Left lung (tissue), 10 donors: ENCODE data around the gene SOBP. TPM values are rescaled to one million over a fixed set of nuclear protein-coding genes. Genes with fewer than 3 reads are reported as not detected.

Source experiments
- ATAC-seq: fragments of 200-7000 bp; cut with Tn5 transposase; one replicate; pipeline ENCODE4 v1.9.1; 2020; ENCODE audit warnings: moderate library complexity
- DNase-seq, 4 donors: peaks; one replicate each; pipeline ENCODE4 v3.0.0-alpha.2; 2013 to 2020
- H3K27ac ChIP-seq, 2 donors: fragments of 200-600 bp; sonication (generic) in 1 of 2; one replicate each; pipeline versions ENCODE4 v1.5.0 to v1.8.0; 2020 to 2021
- H3K27me3 ChIP-seq, 2 donors: fragments of 200-600 bp; sonication (generic) in 1 of 2; one replicate each; pipeline versions ENCODE4 v1.5.0 to v1.8.0; 2020 to 2021
- H3K36me3 ChIP-seq, 2 donors: fragments of 200-600 bp; sonication (generic) in 1 of 2; one replicate each; pipeline versions ENCODE4 v1.5.0 to v1.8.0; 2020 to 2021
- H3K4me1 ChIP-seq, 2 donors: fragments of 200-600 bp; one replicate each; pipeline ENCODE4 v1.8.0; 2021
- H3K4me3 ChIP-seq, 2 donors: fragments of 200-600 bp; sonication (generic) in 1 of 2; one replicate each; pipeline versions ENCODE4 v1.5.0 to v1.8.0; 2020 to 2021; ENCODE audit warnings: mild to moderate bottlenecking in 1 of 2
- H3K9me3 ChIP-seq, 2 donors: fragments of 200-600 bp; sonication (generic) in 1 of 2; one replicate each; pipeline versions ENCODE4 v1.5.0 to v1.8.0; 2020 to 2021
- intact Hi-C, 2 donors: fragments of 100-400 bp; cut with DNase I; formaldehyde crosslinking; loops; one replicate each; pipeline versions ENCODE4 v1.11.2 to v1.14.2; 2022
- polyA plus RNA-seq, 6 donors: library from polyadenylated mRNA; unstranded; fragments of 120-200 nt; gene quantifications; one replicate each; pipeline ENCODE4 v1.2.1, GENCODE V29; 2013; ENCODE audit not compliant: insufficient read length in 6 of 6
- total RNA-seq, 2 donors: library from RNA; stranded (reverse); fragmentation: NEBNext Ultra II Directional; extraction: Animal tissue kit (Norgen Biotek cat#: 25700); gene quantifications; one replicate each; pipeline ENCODE4 v1.2.1, GENCODE V29; 2021
- TF ChIP-seq, protein P1 (sequence below), 2 donors: fragments of 200-600 bp; sonication (generic) in 1 of 2; IDR thresholded peaks; one replicate each; pipeline versions ENCODE4 v1.5.0 to v1.8.0; 2021; ENCODE audit warnings: antibody characterized with exemption in 2 of 2
- donor health status: DM: no; HTN: yes; CAD: no.
- donor health status: DM: no; HTN: no; CAD: no.

The SOBP gene
- total and polyA plus RNA-seq, 8 donors = 6.5 to 11.1 (median 8.1) TPM

- Histone ChIP-seq H3K4me3 (no peak overlapping the region), H3K36me3 (no peaks in the 10 kb centered on the region), H3K27me3 (no peaks in the 10 kb centered on the region), H3K9me3 (no peaks in the 10 kb centered on the region), H3K4me1 (no peaks in the 10 kb centered on the region), H3K27ac (no peak overlapping the region)
- no peak for DNase-seq
- no peak for ATAC-seq
- TF ChIP-seq, protein P1, sequence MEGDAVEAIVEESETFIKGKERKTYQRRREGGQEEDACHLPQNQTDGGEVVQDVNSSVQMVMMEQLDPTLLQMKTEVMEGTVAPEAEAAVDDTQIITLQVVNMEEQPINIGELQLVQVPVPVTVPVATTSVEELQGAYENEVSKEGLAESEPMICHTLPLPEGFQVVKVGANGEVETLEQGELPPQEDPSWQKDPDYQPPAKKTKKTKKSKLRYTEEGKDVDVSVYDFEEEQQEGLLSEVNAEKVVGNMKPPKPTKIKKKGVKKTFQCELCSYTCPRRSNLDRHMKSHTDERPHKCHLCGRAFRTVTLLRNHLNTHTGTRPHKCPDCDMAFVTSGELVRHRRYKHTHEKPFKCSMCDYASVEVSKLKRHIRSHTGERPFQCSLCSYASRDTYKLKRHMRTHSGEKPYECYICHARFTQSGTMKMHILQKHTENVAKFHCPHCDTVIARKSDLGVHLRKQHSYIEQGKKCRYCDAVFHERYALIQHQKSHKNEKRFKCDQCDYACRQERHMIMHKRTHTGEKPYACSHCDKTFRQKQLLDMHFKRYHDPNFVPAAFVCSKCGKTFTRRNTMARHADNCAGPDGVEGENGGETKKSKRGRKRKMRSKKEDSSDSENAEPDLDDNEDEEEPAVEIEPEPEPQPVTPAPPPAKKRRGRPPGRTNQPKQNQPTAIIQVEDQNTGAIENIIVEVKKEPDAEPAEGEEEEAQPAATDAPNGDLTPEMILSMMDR (IDR thresholded peaks at IDR 0.05) = no peak
- intact Hi-C loops = no loop called here
Measured at GRCh38 chr6:107584726-107585125, 94.8 kb downstream of the SOBP start.

DNA sequence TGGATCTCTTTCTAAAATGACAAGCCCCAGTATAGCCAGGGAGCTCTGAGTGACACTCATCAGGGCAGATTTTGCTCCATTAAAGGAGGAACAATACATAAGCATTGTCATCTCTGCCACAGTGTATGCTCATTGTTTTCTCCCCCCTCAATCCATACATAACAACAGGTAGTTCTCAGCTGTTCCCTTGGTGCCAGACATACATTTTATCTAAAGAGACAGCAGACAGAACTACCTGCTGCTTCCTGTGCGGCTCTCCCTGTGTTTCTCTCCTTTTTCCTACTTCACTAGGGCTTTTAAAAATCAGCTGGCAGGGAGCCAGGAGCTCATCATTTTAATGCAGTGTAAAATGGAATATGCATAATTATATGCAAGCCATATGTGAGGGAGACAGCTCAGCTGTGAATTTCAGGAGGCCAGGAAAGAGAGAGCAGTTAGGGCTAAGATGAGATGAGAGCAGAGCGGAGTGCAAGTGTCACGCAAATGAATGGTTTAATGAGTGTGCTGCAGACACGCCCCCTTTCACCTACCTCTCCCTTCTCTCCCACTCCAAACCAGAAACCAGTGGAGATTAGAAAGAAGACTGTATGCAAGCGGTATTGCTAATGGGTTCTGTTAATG, 96.0 kb downstream of the SOBP start:
- Histone ChIP-seq H3K27ac (no peak overlapping the region), H3K4me1 (no peaks in the 10 kb centered on the region), H3K27me3 (no peaks in the 10 kb centered on the region), H3K9me3 (no peaks in the 10 kb centered on the region), H3K4me3 (no peak overlapping the region), H3K36me3 (no peaks in the 10 kb centered on the region)
- TF ChIP-seq, protein P1 (IDR thresholded peaks at IDR 0.05) = no peak
- ATAC-seq (no peak), DNase-seq (no peak)
- intact Hi-C loops = no loop called here

- Histone ChIP-seq H3K27me3 (no peaks in the 10 kb centered on the region), H3K4me3 (no peak overlapping the region), H3K36me3 (no peaks in the 10 kb centered on the region), H3K9me3 (no peaks in the 10 kb centered on the region), H3K4me1 (no peaks in the 10 kb centered on the region), H3K27ac (no peak overlapping the region)
- intact Hi-C loops = no loop called here
- ATAC-seq = no peak
- TF ChIP-seq, protein P1 (IDR thresholded peaks at IDR 0.05) = no peak
- DNase-seq = no peak
Measured at GRCh38 chr6:107587451-107587850, 97.5 kb downstream of the SOBP start.

- ATAC-seq (no peak), DNase-seq (no peak)
- intact Hi-C loops = no loop called here
- Histone ChIP-seq H3K4me1 (no peaks in the 10 kb centered on the region), H3K27me3 (no peaks in the 10 kb centered on the region), H3K4me3 (no peak overlapping the region), H3K27ac (no peak overlapping the region), H3K36me3 (no peaks in the 10 kb centered on the region), H3K9me3 (no peaks in the 10 kb centered on the region)
- TF ChIP-seq, protein P1 (IDR thresholded peaks at IDR 0.05) = no peak
Measured at GRCh38 chr6:107589199-107589598, 99.3 kb downstream of the SOBP start.

DNA sequence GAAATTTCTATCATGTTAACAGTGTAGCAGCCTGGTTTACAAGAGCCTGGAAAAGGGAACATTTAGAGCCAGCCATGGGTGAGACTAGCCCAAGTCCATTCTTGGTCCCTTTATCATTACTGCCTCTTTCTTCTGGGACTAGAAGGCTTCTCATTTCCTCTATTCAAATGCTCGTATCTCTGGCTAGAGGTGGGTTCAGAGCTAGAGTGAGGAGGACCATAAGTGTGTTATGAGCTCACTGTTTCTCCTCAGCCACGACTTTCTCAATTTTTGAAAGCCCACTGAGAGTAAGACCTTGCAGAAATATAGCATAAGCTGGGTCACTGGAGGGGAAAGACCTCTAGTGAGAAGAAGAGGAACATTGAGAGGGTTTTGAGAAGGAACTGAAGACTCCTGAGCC, 100.0 kb downstream of the SOBP start:
- no peaks in the 10 kb centered on the region for H3K36me3 ChIP-seq
- H3K27ac ChIP-seq = no peak overlapping the region
- TF ChIP-seq, protein P1 (IDR thresholded peaks at IDR 0.05) = no peak
- no peaks in the 10 kb centered on the region for H3K27me3 ChIP-seq
- H3K4me1 ChIP-seq = no peaks in the 10 kb centered on the region
- ATAC-seq = no peak
- DNase-seq = no peak
- intact Hi-C loops = no loop called here
- H3K4me3 ChIP-seq = no peak overlapping the region
- no peaks in the 10 kb centered on the region for H3K9me3 ChIP-seq
